ENCODE data around the gene TRIM46.
"Not testable (repeated sequence)": the region's sequence is repeated elsewhere in the genome, so short reads cannot be mapped to it uniquely, and the experiment has no call there.

Gene TRIM46

GRCh38 chr1:155202731-155203515 lies 29.3 kb downstream of the TRIM46 start:
- DNase-seq (ENCODE audit: low read depth in 2 of 3, low spot score in 1 of 3), result no peak

- no peak for DNase-seq (ENCODE audit: low read depth in 2 of 3, low spot score in 1 of 3)
Measured at GRCh38 chr1:155205035-155205434, 31.4 kb downstream of the TRIM46 start.

- DNase-seq (ENCODE audit: low read depth in 2 of 3, low spot score in 1 of 3), result no peak
Measured at GRCh38 chr1:155205969-155206593, 32.4 kb downstream of the TRIM46 start.

GRCh38 chr1:155206891-155207805 lies 33.5 kb downstream of the TRIM46 start:
- peak; percentile 81 to 93 (median 86) for DNase-seq (ENCODE audit: low read depth in 2 of 3, low spot score in 1 of 3)

- no peak for DNase-seq (ENCODE audit: low read depth in 2 of 3, low spot score in 1 of 3)
Measured at GRCh38 chr1:155207806-155208540, 34.3 kb downstream of the TRIM46 start, which contains the start of gene THBS3. Gene THBS3, minus strand, starts transcription at chr1:155207897. Its CDS starts 21 bp downstream, at chr1:155207876.

- DNase-seq (ENCODE audit: low read depth in 2 of 3, low spot score in 1 of 3), result peak; percentile 76 to 86 (median 76)
Measured at GRCh38 chr1:155208541-155209311, 35.1 kb downstream of the TRIM46 start, which contains the start of gene MTX1. Gene MTX1, plus strand, starts transcription at chr1:155208695. Its CDS starts 110 bp downstream, at chr1:155208805.

GRCh38 chr1:155209312-155209721 lies 35.7 kb downstream of the TRIM46 start:
- DNase-seq (ENCODE audit: low read depth in 2 of 3, low spot score in 1 of 3), result no peak

GRCh38 chr1:155210314-155211104 lies 36.9 kb downstream of the TRIM46 start:
- no peak for DNase-seq (ENCODE audit: low read depth in 2 of 3, low spot score in 1 of 3)

GRCh38 chr1:155211381-155212050 lies 37.9 kb downstream of the TRIM46 start:
- DNase-seq (ENCODE audit: low read depth in 2 of 3, low spot score in 1 of 3), result not testable (repeated sequence)

- not testable (repeated sequence) for DNase-seq (ENCODE audit: low read depth in 2 of 3, low spot score in 1 of 3)
Measured at GRCh38 chr1:155212051-155212440, 38.4 kb downstream of the TRIM46 start.

GRCh38 chr1:155214702-155215101 lies 41.1 kb downstream of the TRIM46 start:
- not testable (repeated sequence) for DNase-seq (ENCODE audit: low read depth in 2 of 3, low spot score in 1 of 3)

GRCh38 chr1:155218854-155219591 lies 45.4 kb downstream of the TRIM46 start:
- peak in 1 of 3 donors; percentile 63 for DNase-seq (ENCODE audit: low read depth in 2 of 3, low spot score in 1 of 3)

- DNase-seq (ENCODE audit: low read depth in 2 of 3, low spot score in 1 of 3), result no peak
Measured at GRCh38 chr1:155219592-155220031, 46.0 kb downstream of the TRIM46 start.

GRCh38 chr1:155220211-155220965 lies 46.7 kb downstream of the TRIM46 start:
- DNase-seq (ENCODE audit: low read depth in 2 of 3, low spot score in 1 of 3), result not testable (repeated sequence)

- no peak for DNase-seq (ENCODE audit: low read depth in 2 of 3, low spot score in 1 of 3)
Measured at GRCh38 chr1:155223047-155223446, 49.4 kb downstream of the TRIM46 start.

- not testable (repeated sequence) for DNase-seq (ENCODE audit: low read depth in 2 of 3, low spot score in 1 of 3)
Measured at GRCh38 chr1:155225404-155225759, 51.7 kb downstream of the TRIM46 start.
